SK-N-SH (cell line): ENCODE data around the gene AFF3.

Experiments used
- EP300 ChIP-seq, 2 experiments: IDR thresholded peaks; 2 replicates each; pipeline versions ENCODE4 v1.4.0 to v1.6.1; 2012; ENCODE audit warnings: borderline replicate concordance in 1 of 2, low read depth in 1 of 2, low read length in 1 of 2
- GATA2 ChIP-seq: sonication (generic); formaldehyde crosslinking; IDR thresholded peaks from 2 replicates; pipeline ENCODE4 v1.5.0; 2020; ENCODE audit warnings: mild to moderate bottlenecking, missing genetic modification reagents
- JUND ChIP-seq: IDR thresholded peaks from 2 replicates; pipeline ENCODE4 v1.4.0; 2012
- POLR2AphosphoS5 ChIP-seq: IDR thresholded peaks from 2 replicates; pipeline ENCODE4 v1.6.1; 2012; ENCODE audit warnings: low read depth, low read length
- RAD21 ChIP-seq: IDR thresholded peaks from 2 replicates; pipeline ENCODE4 v1.6.1; 2012; ENCODE audit warnings: mild to moderate bottlenecking, low read length
- REST ChIP-seq: IDR thresholded peaks from 2 replicates; pipeline ENCODE4 v1.6.1; 2012; ENCODE audit warnings: mild to moderate bottlenecking, low read depth, low read length, moderate library complexity
- SMC3 ChIP-seq: IDR thresholded peaks from 2 replicates; pipeline ENCODE4 v1.6.1; 2012; ENCODE audit warnings: low read depth, low read length, improper control_type of control experiment
- YY1 ChIP-seq: IDR thresholded peaks from 2 replicates; pipeline ENCODE4 v1.4.0; 2012; ENCODE audit warnings: low read depth, mild to moderate bottlenecking
- TF ChIP-seq, protein P1 (sequence below): fragments of 200-600 bp; sonication (generic); IDR thresholded peaks from 2 replicates; pipeline ENCODE4 v1.6.1; 2017; ENCODE audit warnings: antibody characterized with exemption, mild to moderate bottlenecking, moderate library complexity

DNA sequence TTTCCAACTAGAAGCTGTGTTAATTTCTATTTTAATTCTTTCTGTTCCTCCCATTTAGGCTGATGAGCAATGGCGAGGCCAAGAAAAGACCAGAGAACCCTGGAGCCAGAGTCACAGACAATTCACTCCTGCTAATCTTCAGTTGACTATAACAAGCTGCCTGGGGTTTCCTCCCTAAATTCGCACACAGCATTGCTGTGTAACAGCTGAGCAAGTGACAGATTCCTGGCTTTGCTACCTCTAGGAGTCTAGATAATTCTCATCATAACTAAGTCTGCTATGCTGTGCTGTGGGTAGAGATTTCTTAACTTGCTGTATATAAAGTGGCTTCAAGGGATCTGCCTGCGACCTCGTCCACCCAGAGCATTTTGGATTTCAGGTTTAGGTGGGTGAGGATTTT, 521.3 kb downstream of the AFF3 start:
- TF ChIP-seq POLR2AphosphoS5 = no peak
- no peak for TF ChIP-seq EP300 (IDR thresholded peaks at IDR 0.05; ENCODE audit: borderline replicate concordance in 1 of 2, low read depth in 1 of 2, low read length in 1 of 2)
- no peak for TF ChIP-seq REST
- no peak for TF ChIP-seq JUND
- TF ChIP-seq RAD21 = no peak
- TF ChIP-seq YY1 = no peak
- TF ChIP-seq, protein P1, sequence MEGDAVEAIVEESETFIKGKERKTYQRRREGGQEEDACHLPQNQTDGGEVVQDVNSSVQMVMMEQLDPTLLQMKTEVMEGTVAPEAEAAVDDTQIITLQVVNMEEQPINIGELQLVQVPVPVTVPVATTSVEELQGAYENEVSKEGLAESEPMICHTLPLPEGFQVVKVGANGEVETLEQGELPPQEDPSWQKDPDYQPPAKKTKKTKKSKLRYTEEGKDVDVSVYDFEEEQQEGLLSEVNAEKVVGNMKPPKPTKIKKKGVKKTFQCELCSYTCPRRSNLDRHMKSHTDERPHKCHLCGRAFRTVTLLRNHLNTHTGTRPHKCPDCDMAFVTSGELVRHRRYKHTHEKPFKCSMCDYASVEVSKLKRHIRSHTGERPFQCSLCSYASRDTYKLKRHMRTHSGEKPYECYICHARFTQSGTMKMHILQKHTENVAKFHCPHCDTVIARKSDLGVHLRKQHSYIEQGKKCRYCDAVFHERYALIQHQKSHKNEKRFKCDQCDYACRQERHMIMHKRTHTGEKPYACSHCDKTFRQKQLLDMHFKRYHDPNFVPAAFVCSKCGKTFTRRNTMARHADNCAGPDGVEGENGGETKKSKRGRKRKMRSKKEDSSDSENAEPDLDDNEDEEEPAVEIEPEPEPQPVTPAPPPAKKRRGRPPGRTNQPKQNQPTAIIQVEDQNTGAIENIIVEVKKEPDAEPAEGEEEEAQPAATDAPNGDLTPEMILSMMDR = no peak
- no peak for TF ChIP-seq GATA2 (CRISPR knock-in tag)
- TF ChIP-seq SMC3 = no peak
